ENCODE data around the gene PPP2R5E.
"Not testable (repeated sequence)": the region's sequence is repeated elsewhere in the genome, so short reads cannot be mapped to it uniquely, and the experiment has no call there.

PPP2R5E gene

GRCh38 chr14:63535918-63536317 is 7.3 kb downstream of the PPP2R5E start:
- Histone ChIP-seq H3K27ac (no peak overlapping the region), H3K36me3 (ENCODE audit: insufficient read depth, low read length) (peaks cover 79% of the 10 kb centered on the region), H3K9ac (ENCODE audit: insufficient read length) (no peak overlapping the region), H3K9me3 (ENCODE audit: low read depth, low read length) (no peaks in the 10 kb centered on the region), H3K4me3 (no peak overlapping the region)
- TF ChIP-seq EZH2 (IDR thresholded peaks at IDR 0.05) (no peak), POLR2AphosphoS5 (IDR thresholded peaks at IDR 0.05; ENCODE audit: borderline replicate concordance, low read depth, low read length) (no peak), FOXP2 (optimal IDR thresholded peaks at IDR 0.05; ENCODE audit: control extremely low read depth, extremely low read length, insufficient read depth) (no peak)
- no peak for DNase-seq (ENCODE audit: low read depth, low spot score)

DNA sequence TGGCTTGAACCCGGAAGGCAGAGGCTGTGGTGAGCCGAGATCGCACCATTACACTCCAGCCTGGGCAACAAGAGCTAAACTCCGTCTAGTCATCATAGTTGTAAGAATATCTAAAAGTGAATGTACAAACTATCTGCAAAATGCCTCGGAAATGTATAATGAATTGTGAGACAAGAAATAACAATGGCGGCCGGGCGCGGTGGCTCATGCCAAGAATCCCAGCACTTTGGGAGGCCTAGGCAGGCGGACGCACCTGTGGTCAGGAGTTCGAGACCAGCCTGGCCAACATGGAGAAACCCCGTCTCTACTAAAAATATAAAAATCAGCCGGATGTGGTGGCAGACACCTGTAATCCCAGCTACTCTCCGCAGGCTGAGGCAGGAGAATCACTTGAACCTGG is 9.7 kb downstream of the PPP2R5E start:
- H3K9ac ChIP-seq (ENCODE audit: insufficient read length), result no peak overlapping the region
- no peak overlapping the region for H3K27ac ChIP-seq
- no peak for DNase-seq (ENCODE audit: low read depth, low spot score)
- TF ChIP-seq FOXP2 (optimal IDR thresholded peaks at IDR 0.05; ENCODE audit: control extremely low read depth, extremely low read length, insufficient read depth) (no peak), POLR2AphosphoS5 (IDR thresholded peaks at IDR 0.05; ENCODE audit: borderline replicate concordance, low read depth, low read length) (no peak), EZH2 (IDR thresholded peaks at IDR 0.05) (no peak)
- H3K36me3 ChIP-seq (ENCODE audit: insufficient read depth, low read length), result peaks cover 70% of the 10 kb centered on the region
- no peaks in the 10 kb centered on the region for H3K9me3 ChIP-seq (ENCODE audit: low read depth, low read length)
- H3K4me3 ChIP-seq, result no peak overlapping the region

DNA sequence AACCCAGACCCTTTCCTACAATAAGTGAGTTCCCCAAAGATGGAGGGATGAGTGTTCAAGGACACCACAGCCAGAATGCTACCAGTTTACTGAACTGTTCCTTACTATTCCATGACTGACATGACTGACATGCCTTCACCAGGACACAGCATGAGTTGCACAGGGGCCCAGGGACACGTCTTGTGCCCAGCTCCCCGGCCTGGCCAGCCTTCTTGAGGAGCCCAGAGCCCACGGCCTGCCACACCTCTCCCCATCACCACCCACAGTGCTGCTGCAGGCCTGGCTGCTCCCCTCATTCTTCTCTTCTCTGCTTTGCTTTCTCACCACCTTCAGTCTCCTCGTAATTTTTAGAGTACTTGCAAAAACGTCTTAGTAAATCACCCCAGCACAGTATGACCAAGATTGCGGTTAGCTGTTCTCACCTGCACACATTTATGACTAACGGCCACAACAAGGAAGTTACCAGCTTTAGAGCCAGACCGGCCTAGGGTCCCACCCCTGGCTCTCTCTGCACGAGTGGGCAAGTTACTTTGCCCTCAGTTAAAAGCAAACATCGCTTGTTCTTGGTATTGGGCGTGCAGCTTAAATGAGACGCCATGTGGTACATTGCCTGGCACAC is 18.5 kb downstream of the PPP2R5E start:
- TF ChIP-seq EZH2 (IDR thresholded peaks at IDR 0.05), result no peak
- no peak for TF ChIP-seq FOXP2 (optimal IDR thresholded peaks at IDR 0.05; ENCODE audit: control extremely low read depth, extremely low read length, insufficient read depth)
- TF ChIP-seq POLR2AphosphoS5 (IDR thresholded peaks at IDR 0.05; ENCODE audit: borderline replicate concordance, low read depth, low read length), result no peak
- DNase-seq (ENCODE audit: low read depth, low spot score), result no peak
- Histone ChIP-seq H3K4me3 (peak overlapping the region; percentile 48; the same call in 1 of the 2 replicates), H3K9me3 (ENCODE audit: low read depth, low read length) (no peaks in the 10 kb centered on the region), H3K36me3 (ENCODE audit: insufficient read depth, low read length) (peaks cover 9% of the 10 kb centered on the region), H3K9ac (ENCODE audit: insufficient read length) (no peak overlapping the region), H3K27ac (peak overlapping the region; percentile 87)

GRCh38 chr14:63523735-63524426 is 19.3 kb downstream of the PPP2R5E start:
- peak overlapping the region; percentile 11 for H3K9ac ChIP-seq (ENCODE audit: insufficient read length)
- H3K9me3 ChIP-seq (ENCODE audit: low read depth, low read length), result no peaks in the 10 kb centered on the region
- H3K4me3 ChIP-seq, result peak overlapping the region; percentile 48
- peak; percentile 50 for DNase-seq (ENCODE audit: low read depth, low spot score)
- peaks cover 7% of the 10 kb centered on the region for H3K36me3 ChIP-seq (ENCODE audit: insufficient read depth, low read length)
- no peak for TF ChIP-seq POLR2AphosphoS5 (IDR thresholded peaks at IDR 0.05; ENCODE audit: borderline replicate concordance, low read depth, low read length)
- TF ChIP-seq EZH2 (IDR thresholded peaks at IDR 0.05), result no peak
- TF ChIP-seq FOXP2 (optimal IDR thresholded peaks at IDR 0.05; ENCODE audit: control extremely low read depth, extremely low read length, insufficient read depth), result no peak
- peak overlapping the region; percentile 87 for H3K27ac ChIP-seq

DNA sequence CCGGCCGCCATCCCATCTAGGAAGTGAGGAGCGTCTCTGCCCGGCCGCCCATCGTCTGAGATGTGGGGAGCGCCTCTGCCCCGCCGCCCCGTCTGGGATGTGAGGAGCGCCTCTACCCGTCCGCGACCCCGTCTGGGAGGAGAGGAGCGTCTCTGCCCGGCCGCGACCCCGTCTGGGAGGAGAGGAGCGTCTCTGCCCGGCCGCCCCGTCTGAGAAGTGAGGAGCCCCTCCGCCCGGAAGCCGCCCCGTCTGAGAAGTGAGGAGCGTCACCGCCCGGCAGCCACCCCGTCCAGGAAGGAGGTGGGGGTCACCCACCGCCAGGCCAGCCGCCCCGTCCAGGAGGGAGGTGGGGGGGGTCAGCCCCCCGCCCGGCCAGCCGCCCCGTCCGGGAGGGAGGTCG is 20.7 kb downstream of the PPP2R5E start:
- H3K36me3 ChIP-seq (ENCODE audit: insufficient read depth, low read length); DNase-seq (ENCODE audit: low read depth, low spot score): not testable (repeated sequence)

DNA sequence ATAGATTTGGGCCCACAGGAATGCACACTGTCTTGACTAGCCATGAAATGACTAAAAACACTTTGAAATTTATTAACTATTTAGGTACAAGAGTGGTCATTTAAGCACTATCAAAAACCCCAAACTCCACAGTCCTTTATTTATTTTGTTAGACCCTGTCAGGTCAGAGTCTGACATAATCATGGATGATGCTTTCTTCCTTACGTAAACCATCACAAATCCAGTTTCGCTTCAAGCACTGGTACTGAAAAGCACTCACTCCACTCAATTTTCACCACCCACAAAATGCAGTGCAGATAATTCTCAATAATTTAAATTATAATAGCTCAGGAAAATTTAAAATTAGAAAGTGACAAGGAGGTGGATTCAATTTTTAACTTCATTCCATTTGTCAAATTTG is 25.8 kb downstream of the PPP2R5E start:
- no peaks in the 10 kb centered on the region for H3K9me3 ChIP-seq (ENCODE audit: low read depth, low read length)
- no peak overlapping the region for H3K27ac ChIP-seq
- no peak overlapping the region for H3K9ac ChIP-seq (ENCODE audit: insufficient read length)
- no peak overlapping the region for H3K4me3 ChIP-seq
- TF ChIP-seq FOXP2 (optimal IDR thresholded peaks at IDR 0.05; ENCODE audit: control extremely low read depth, extremely low read length, insufficient read depth) (no peak), POLR2AphosphoS5 (IDR thresholded peaks at IDR 0.05; ENCODE audit: borderline replicate concordance, low read depth, low read length) (no peak), EZH2 (IDR thresholded peaks at IDR 0.05) (no peak)
- no peak for DNase-seq (ENCODE audit: low read depth, low spot score)
- H3K36me3 ChIP-seq (ENCODE audit: insufficient read depth, low read length), result peaks cover 4% of the 10 kb centered on the region

More for the DNA sequence above, 20.7 kb downstream of the PPP2R5E start:
- H3K9me3 ChIP-seq (ENCODE audit: low read depth, low read length); H3K4me3 ChIP-seq; H3K9ac ChIP-seq (ENCODE audit: insufficient read length); H3K27ac ChIP-seq: not testable (repeated sequence)

GRCh38 chr14:63515240-63515639 is 27.9 kb downstream of the PPP2R5E start:
- DNase-seq (ENCODE audit: low read depth, low spot score), result no peak
- H3K27ac ChIP-seq, result no peak overlapping the region; the same call in 1 of the 2 replicates
- TF ChIP-seq FOXP2 (optimal IDR thresholded peaks at IDR 0.05; ENCODE audit: control extremely low read depth, extremely low read length, insufficient read depth), result no peak
- no peak overlapping the region for H3K4me3 ChIP-seq
- H3K9me3 ChIP-seq (ENCODE audit: low read depth, low read length), result no peaks in the 10 kb centered on the region
- no peak overlapping the region for H3K9ac ChIP-seq (ENCODE audit: insufficient read length)
- peaks cover 9% of the 10 kb centered on the region for H3K36me3 ChIP-seq (ENCODE audit: insufficient read depth, low read length)

DNA sequence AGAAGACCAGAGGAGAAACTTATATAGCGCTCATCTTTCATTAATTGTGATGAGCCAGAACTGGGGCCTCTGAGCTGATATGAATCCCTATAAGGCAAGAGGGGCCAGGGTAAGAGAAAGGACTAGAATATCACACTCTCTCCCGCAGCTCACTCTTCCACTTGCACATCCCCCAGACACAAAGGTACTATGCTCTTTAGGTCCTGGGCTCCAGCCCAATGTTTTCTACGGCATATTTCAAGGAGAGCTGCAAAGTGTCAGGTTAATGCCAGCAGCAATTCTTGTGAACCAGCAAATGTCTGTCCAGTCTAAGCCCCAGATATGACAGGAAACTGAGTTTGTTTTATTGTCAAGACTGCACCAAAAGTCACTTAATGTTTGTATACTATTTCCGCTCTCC is 29.4 kb downstream of the PPP2R5E start:
- DNase-seq (ENCODE audit: low read depth, low spot score), result no peak
- no peak overlapping the region for H3K4me3 ChIP-seq
- H3K9me3 ChIP-seq (ENCODE audit: low read depth, low read length), result no peaks in the 10 kb centered on the region
- no peak for TF ChIP-seq FOXP2 (optimal IDR thresholded peaks at IDR 0.05; ENCODE audit: control extremely low read depth, extremely low read length, insufficient read depth)
- TF ChIP-seq POLR2AphosphoS5 (IDR thresholded peaks at IDR 0.05; ENCODE audit: borderline replicate concordance, low read depth, low read length), result no peak
- peaks cover 13% of the 10 kb centered on the region; the same call in 1 of the 2 replicates for H3K36me3 ChIP-seq (ENCODE audit: insufficient read depth, low read length)
- H3K27ac ChIP-seq, result peak overlapping the region; percentile 49
- H3K9ac ChIP-seq (ENCODE audit: insufficient read length), result no peak overlapping the region

GRCh38 chr14:63512861-63513260 is 30.3 kb downstream of the PPP2R5E start:
- Histone ChIP-seq H3K36me3 (ENCODE audit: insufficient read depth, low read length) (peaks cover 13% of the 10 kb centered on the region; the same call in 1 of the 2 replicates), H3K4me3 (no peak overlapping the region), H3K27ac (peak overlapping the region; percentile 49; the same call in 1 of the 2 replicates), H3K9ac (ENCODE audit: insufficient read length) (no peak overlapping the region), H3K9me3 (ENCODE audit: low read depth, low read length) (no peaks in the 10 kb centered on the region)
- no peak for TF ChIP-seq POLR2AphosphoS5 (IDR thresholded peaks at IDR 0.05; ENCODE audit: borderline replicate concordance, low read depth, low read length)
- TF ChIP-seq EZH2 (IDR thresholded peaks at IDR 0.05), result no peak
- TF ChIP-seq FOXP2 (optimal IDR thresholded peaks at IDR 0.05; ENCODE audit: control extremely low read depth, extremely low read length, insufficient read depth), result no peak
- DNase-seq (ENCODE audit: low read depth, low spot score), result no peak
